GM19023 (cell line): Measurements from ENCODE around the gene UBAP2.

ENCODE experiments used
- ATAC-seq: cut with Tn5 transposase; IDR thresholded peaks from one replicate; pipeline ENCODE4 v1.9.1; 2021; ENCODE audit warnings: mild to moderate bottlenecking, moderate library complexity; ENCODE audit not compliant: unreplicated experiment

Gene UBAP2

DNA sequence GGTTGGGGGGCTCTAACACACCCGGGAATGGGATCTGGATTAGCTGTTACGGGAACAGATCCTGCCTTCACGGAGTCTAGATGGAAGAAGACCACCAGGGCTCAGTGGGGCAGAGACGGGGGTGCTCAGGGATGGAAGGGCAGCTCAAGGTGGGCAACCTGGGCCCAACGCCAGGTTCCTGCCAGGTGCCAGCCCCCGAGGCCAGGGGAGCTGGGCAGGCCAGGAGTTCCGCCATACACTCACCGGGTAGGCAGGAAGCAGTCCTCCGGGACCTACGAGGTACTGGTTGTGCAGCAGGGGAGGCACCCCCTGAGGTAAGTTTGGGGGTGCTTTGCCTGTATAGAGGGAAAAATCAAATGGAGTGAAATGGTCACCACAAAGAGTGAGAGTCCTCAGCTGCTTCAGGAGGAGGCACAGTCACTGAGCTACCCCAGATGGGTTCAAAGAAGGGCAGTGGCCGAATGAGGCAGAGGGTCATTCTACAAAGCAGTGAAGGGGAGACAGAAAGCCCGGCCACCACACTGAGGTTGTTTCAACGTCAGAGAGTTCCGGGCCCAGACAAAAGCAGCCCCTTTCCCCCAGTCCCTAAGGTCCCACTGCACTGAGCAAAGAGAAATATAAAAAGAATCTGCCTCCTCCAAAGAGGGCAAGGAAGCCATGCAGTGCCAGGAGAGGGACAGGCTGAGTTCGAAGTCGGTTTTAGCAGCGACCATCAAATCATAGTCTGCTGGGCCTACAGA, 121.8 kb downstream of the UBAP2 start:
- no peak for ATAC-seq

DNA sequence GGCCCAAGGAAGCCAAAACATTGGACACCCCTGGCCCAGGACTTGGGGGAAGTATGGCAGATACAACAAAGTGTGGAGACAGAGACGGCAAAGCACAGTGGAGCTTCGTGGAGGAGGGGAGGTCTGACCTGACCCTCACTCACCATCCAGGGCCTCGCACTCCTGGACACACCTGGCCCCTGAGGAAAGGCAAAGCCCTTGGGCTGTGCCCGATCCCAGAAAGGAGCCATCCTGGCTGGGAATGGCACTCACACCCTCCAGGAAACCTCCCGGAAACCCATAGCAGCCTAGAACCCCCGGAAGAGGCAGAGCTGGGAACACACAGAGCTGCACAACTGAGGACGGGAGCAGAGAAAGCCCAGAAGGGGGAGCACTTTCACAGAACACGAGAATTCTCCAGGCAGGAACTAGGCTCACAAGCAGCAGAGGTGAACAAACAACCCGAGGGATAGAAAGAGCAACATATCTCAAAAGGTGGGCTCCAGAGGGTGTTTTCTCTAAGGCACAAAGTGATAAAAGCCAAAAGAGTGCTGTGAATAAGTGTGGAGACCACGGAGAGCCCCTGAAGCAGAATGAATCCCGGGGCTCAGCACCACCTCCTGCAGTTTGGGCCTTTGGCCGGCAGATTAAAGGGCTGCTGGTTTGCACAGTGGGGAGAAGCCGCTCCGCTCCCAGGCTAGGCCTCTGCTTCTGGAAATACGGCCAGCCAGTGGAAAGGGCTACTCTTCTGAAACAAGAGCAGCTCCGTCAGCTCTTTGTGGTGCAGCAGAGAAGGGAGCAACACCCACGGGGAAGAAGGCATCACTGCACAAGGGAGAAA, 123.5 kb downstream of the UBAP2 start:
- no peak for ATAC-seq

GRCh38 chr9:33923998-33924701, 124.5 kb downstream of the UBAP2 start:
- ATAC-seq: no peak

- no peak for ATAC-seq
Observed at GRCh38 chr9:33923079-33923478, 125.6 kb downstream of the UBAP2 start.

DNA sequence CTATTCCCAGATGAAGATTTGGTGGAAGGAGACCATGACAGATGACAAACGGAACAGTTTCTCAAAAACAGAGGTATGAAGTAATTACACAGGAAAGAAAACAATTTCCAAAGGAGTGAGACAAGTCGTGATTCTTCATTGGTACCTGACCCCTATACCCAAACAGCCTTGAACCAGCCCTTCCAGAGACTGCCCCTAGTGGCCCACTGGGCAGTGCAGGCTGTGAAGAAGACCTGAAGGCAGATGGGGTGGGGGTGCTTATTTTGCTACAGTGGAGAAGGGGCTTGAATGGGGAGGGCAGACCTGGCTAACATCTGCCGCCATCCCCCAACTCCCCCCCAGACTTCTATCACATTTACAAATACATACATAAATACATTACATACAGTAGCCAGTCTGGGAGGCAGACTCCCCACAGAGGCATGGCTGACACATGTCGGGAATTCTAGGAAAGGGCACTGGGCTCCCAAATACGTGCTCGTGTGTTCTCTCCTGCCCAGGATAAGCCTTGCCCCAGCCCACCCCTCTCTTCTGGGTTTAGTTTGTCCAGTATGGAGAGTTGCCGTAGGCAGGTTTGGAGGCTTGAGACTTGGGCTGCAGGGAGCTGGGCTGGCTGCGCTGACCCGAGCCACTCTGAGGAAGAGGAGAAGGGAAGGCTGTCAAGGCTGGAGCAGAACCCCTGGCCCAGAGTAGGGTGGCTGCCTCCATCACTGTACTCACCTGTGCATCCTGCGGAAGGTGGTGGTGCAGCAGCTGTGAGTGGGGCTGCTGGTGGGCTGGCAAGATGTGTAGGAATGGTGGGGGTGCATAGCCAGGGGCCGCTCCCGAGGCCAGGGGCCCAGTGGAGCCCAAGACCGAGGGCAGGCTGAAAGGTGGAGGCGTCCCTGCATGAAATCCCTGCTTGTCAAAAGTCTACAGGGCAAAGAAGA, 126.5 kb downstream of the UBAP2 start:
- ATAC-seq: no peak

DNA sequence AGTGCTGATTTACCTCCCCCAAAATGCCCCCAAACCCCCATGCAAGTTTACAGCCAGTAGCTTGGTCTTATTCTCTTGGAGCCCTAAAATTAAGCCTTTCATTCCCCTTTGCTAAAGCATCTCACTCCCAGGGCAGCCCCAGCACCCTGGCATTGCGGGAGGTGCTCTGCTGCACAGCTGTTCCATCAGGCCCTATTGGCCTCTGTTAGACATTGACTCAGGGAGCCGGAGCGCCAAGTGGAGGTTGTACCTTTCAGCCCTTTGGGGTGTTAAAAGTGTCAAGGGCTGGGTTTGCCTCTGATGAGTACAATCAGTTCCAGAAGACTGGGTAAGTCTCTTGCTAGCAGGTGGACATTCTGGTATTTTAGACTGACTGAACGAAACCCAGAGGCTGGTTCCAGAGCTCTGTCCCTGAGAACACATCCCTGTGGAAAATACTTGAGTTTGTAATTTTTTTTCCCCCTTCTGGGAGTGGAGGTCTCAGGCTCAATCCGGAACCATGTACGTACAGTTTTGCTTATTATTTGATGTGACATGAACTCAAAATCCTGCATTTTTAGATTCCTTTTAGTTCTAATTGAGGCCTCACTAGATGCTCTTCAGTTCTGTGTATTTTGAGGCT, 129.3 kb downstream of the UBAP2 start:
- ATAC-seq: no peak

GRCh38 chr9:33917036-33917435, 131.7 kb downstream of the UBAP2 start:
- no peak for ATAC-seq

DNA sequence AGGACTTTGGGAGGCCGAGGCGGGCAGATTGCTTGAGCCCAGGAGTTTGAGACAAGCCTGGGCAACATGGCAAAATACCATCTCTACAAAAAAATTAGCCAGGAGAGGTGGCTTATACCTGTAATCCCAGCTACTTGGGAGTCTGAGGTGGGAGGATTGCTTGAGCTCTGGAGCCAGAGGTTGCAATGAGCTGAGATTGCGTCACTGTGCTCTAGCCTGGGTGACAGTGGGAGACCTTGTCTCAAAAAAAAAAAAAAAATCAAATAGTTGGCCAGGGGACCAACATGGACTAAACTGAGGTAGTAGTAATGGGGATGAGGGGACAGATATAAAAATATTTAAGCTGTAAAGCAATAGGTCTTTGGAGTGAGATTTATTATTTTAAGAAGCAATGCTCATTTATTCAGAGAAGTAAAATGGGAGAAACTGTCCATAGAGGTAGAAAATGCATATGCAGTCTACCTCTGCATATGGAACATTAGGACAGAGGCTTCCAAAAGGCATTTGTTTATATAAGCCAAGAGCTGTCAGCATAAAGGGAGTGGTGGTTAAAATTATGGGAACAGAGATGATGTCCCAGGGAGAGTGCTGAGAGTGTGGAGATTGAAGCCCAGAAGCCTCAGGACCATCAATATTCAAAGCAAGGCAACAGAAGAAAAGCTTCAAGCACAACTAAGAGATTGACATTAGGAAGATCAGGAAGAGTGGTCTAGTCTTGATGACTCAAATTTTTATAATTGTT, 133.6 kb downstream of the UBAP2 start:
- no peak for ATAC-seq

- no peak for ATAC-seq
Observed at GRCh38 chr9:33913541-33913940, 135.1 kb downstream of the UBAP2 start.

DNA sequence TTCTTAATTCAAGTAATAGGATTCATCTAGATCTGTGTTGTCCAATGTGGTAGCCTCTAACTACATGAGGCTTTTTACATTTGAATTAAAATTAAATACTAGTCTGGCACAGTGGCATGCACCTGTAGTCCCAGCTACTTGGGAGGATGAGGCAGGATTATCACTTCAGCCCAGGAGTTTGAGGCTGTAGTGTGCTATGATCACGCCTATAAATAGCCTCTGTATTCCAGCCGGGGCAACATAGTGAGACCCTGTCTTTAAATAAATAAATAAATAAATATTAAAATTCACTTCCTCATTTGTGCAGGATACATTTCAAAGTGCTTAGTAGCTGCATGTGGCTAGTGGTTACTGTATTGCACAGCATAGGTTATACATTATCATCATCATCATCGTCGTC, 139.9 kb downstream of the UBAP2 start:
- ATAC-seq: no peak

GRCh38 chr9:33908114-33908513, 140.6 kb downstream of the UBAP2 start:
- ATAC-seq: no peak

DNA sequence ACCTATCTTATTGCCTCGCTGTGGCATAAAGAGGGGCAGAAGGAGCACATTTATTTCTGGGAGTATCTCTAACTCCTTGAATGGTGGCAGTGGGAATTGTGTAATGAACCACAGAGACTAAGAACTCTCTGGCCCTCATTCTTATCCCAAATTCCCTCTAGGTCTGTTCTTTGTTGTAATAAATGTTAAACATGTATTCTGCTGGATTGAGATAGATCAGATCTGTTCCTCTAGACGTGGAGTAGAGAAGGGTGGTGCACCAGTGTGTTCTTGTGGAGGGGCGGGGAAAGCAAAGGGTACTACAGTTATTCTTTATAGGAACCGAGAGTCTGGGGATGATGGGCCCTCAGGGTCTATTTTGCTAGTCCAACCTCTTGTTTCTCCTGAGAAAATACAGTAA, 141.3 kb downstream of the UBAP2 start:
- ATAC-seq: no peak

DNA sequence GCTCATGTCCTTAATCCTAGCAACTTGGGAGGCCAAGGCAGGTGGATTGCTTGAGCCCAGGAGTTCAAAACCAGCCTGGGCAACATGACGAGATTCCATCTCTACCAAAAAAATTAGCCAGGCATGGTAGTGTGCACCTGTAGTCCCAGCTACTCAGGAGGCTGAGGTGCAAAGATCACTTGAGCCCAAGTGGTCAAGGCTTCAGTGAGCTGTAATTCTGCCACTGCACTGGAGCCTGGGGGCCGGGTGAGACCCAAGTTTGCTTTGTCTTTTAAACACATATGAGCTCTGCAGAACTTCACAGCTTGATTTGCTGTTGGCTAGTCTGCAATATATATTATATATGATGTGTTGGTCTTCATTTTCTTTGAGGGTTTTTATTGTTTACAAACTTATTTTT, 141.9 kb downstream of the UBAP2 start:
- ATAC-seq: no peak

GRCh38 chr9:33905137-33905536, 143.6 kb downstream of the UBAP2 start:
- ATAC-seq: no peak

- no peak for ATAC-seq
Observed at GRCh38 chr9:33903157-33903780, 145.4 kb downstream of the UBAP2 start.

DNA sequence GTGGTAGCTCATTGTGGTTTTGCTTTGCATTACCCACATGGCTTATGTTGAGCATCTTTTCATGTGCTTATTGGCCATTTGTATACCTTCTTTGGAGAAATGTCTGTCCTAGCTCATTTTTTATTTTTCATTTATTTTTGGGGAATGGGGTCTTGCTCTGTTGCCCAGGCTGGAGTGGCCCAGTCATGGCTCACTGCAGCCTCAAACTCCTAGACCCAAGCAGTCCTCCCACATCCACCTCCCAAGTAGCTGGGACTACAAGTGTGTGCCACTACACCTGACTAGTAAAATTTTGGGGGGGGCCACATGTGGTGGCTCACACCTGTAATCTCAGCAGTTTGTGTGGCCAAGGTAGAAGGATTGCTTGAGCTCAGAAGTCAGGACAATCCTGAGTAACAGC, 154.4 kb downstream of the UBAP2 start:
- ATAC-seq: no peak

DNA sequence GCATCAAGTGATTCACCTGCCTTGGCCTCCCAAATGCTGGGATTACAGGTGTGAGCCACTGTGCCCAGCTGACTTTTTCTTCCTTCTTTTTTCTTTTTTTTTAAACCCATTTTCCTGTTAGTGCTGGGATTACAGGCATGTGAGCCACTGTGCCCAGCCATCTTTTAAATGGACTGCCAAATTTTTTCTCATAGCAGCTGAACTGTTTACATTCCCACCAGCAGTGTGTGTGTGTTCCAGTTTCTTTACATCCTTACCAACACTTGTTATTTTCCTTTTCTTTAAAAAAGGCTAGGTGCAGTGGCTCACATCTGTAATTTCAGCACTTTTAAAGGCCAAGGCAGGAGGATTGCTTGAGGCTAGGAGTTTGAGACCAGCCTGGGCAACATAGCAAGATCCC, 154.8 kb downstream of the UBAP2 start:
- no peak for ATAC-seq

GRCh38 chr9:33885948-33886347, 162.7 kb downstream of the UBAP2 start:
- no peak for ATAC-seq
